Measurements from ENCODE around the gene CEBPA. TPM values are rescaled to one million over a fixed set of nuclear protein-coding genes. Genes with fewer than 3 reads are reported as not detected.

CEBPA gene
- 100 to 1,000 TPM in 4 of 6 experiments, 10 to 100 TPM in 2; 53.9 to 163 (median 119) TPM for total RNA-seq
- long read RNA-seq, transcript CEBPA-201 (1 exons, 2,631 nt) = major isoform, 10 of 10 reads
- long read RNA-seq, partial matches to known transcripts = 0 of 10 reads
- long read RNA-seq, other reads (novel, unspliced or antisense) = 0 of 10 reads

DNA sequence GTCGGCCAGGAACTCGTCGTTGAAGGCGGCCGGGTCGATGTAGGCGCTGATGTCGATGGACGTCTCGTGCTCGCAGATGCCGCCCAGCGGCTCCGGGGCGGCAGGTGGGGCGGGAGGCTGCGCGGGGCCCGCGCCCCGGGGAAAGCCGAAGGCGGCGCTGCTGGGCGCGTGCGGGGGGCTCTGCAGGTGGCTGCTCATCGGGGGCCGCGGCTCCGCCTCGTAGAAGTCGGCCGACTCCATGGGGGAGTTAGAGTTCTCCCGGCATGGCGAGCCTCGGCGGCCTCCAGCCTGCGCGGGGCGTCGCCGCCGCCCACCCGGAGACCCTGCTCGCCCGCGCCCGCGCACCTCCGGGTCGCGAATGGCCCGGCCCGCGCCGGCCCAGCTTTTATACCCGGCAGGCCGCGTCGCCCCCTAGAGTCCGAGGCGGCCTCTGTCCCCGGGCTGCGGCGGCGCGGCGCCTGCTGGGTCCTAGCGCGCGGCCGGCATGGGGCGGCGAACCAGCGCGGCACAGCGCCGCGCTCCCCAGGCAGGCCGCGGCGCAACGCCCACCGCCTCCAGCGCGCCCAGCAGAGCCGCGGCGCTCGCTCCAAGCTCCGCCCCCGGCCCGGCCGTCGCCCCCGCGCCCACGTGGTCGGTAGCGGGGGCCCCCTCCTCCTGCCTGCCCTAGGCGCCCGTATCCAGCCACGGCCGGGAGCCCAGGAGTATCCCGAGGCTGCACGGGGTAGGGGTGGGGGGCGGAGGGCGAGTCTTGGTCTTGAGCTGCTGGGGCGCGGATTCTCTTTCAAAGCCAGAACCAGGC, at the start of gene CEBPA:
CEBPA (minus strand) TSS at position 360 of the 799 bp plus-strand sequence; CDS start at position 240, 120 bp downstream.
- H3K4me1 ChIP-seq = peaks cover 0 to 53% (median 8%) of the 10 kb centered on the region in 4 donors

DNA sequence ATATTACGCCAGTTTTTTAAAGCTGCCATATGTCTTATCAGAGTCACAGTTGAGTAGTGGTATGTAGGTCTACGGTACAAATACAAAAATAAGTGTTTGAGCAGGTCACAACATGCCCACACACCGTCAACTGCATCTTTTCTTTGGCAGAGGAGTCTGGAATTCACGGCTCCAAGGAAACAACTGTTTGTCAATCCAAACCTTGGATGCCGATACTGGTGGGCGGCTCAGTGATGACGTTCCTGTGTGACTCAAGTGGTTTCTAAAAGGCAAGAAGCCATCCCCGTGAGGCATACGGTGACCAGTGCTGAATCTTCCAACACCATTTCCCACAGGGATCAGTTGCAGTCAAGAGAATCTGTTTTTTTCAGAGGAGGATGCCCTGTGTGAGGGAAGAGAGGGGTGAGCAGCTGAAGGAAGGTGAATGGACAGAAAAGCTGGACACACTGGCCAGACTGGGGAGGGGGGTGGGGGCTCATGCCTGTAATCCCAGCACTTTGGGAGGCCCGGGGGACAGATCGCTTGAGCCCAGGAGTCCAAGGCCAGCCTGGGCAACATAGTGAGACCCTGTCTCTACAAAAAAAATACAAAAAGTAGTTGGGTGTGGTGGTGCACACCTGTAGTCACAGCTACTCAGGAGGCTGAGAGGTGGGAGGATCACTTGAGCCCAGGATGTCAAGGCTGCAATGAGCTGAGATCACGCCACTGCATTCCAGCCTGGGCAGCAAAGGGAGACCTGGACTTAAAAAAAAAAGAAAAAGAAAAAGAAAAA, 48.4 kb upstream of the CEBPA start:
- H3K4me1 ChIP-seq = peaks cover 0 to 24% (median 12%) of the 10 kb centered on the region in 4 donors
- H3K27ac ChIP-seq = peak overlapping the region in 1 of 3 donors; percentile 79
- H3K4me3 ChIP-seq = no peak overlapping the region
- H3K36me3 ChIP-seq = no peaks in the 10 kb centered on the region
- ATAC-seq = peak in 1 of 4 donors; percentile 4
- H3K9me3 ChIP-seq = no peaks in the 10 kb centered on the region
- intact Hi-C loops (cut with DNase I) = no loop called here
- no peak for DNase-seq
- no peaks in the 10 kb centered on the region for H3K27me3 ChIP-seq
- no peak for TF ChIP-seq POLR2A (IDR thresholded peaks at IDR 0.05)
- TF ChIP-seq, protein P1, sequence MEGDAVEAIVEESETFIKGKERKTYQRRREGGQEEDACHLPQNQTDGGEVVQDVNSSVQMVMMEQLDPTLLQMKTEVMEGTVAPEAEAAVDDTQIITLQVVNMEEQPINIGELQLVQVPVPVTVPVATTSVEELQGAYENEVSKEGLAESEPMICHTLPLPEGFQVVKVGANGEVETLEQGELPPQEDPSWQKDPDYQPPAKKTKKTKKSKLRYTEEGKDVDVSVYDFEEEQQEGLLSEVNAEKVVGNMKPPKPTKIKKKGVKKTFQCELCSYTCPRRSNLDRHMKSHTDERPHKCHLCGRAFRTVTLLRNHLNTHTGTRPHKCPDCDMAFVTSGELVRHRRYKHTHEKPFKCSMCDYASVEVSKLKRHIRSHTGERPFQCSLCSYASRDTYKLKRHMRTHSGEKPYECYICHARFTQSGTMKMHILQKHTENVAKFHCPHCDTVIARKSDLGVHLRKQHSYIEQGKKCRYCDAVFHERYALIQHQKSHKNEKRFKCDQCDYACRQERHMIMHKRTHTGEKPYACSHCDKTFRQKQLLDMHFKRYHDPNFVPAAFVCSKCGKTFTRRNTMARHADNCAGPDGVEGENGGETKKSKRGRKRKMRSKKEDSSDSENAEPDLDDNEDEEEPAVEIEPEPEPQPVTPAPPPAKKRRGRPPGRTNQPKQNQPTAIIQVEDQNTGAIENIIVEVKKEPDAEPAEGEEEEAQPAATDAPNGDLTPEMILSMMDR (IDR thresholded peaks at IDR 0.05) = no peak
- 65% methylated on average over 6 of the region's 12 CpGs for WGBS (ENCODE audit: insufficient coverage, low coverage, low lambda C conversion rate, missing lambda C conversion rate)

More for the DNA sequence above, at the start of gene CEBPA:
- Histone ChIP-seq H3K4me3 (peak within 1 kb of the TSS; percentile 86 to 96 (median 93)), H3K9me3 (no peaks in the 10 kb centered on the region), H3K27me3 (no peaks in the 10 kb centered on the region), H3K27ac (peak within 1 kb of the TSS; percentile 94 to 99 (median 95)), H3K36me3 (no peaks in the 10 kb centered on the region)
- ATAC-seq = peak; percentile 55 to 77 (median 64)
- intact Hi-C loops (cut with DNase I) = loop anchor here (5.0 to 10.0 kb wide), 3 partner anchors 58 to 102 kb away; no protein-coding TSS in a partner anchor
- DNase-seq = peak; percentile 89 to 94 (median 93)
- TF ChIP-seq, protein P1 (IDR thresholded peaks at IDR 0.05) = peak; percentile 35 to 88 (median 52)
- peak; percentile 100 for TF ChIP-seq POLR2A (IDR thresholded peaks at IDR 0.05)
- WGBS (ENCODE audit: insufficient coverage, low coverage, low lambda C conversion rate, missing lambda C conversion rate) = no CpG with 5 or more reads among the region's 111 CpGs

DNA sequence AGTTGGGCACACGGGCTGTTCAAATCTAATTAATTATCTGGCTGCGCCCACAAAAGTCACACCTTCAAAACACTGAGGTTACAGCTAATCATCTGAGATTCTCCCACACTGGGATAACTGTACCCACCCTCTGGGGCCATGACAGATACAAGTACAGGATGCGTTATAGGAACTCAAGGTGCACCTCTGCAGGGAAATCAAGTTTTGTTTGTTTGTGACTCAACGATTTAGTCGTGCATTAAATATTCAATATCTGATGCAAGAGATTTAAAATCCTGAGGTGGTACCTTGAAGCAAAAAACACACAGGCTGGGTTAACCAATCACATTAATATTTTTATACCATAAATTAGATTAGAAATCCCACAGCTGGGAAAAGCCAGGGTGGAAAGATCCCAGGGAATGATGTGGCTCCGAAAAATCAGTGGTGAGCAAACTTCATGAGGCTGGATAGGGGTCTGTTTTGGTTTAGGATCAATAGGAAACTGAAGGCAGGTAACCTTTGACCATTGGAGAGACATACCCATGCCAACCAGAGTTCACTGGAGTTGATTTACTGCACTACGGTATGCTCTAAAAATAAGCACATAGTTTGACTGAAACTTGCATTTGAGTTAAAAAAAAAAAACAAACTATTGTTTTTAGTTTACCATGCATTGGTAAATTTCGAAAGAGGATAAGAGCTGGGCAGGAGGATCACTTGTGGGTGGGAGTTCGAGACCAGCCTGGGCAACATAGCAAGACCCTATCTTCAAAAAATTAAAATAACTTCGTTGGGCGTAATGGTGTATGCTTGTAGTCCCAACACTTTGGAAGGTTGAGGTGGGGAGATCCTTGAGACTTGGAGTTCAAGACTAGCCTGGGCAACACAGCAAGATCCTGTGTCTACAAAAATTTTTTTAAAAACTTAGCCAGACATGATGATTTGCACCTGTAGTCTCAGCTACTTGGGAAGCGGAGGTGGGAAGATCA, 47.3 kb upstream of the CEBPA start:
- WGBS (ENCODE audit: insufficient coverage, low coverage, low lambda C conversion rate, missing lambda C conversion rate) = 53% methylated on average over 12 of the region's 12 CpGs
- ATAC-seq (peak; percentile 87 to 88 (median 87)), DNase-seq (no peak)
- intact Hi-C loops (cut with DNase I) = no loop called here
- TF ChIP-seq, protein P1 (IDR thresholded peaks at IDR 0.05) = no peak
- no peak for TF ChIP-seq POLR2A (IDR thresholded peaks at IDR 0.05)
- Histone ChIP-seq H3K4me1 (peaks cover 0 to 24% (median 12%) of the 10 kb centered on the region in 4 donors), H3K27me3 (no peaks in the 10 kb centered on the region), H3K4me3 (no peak overlapping the region), H3K36me3 (no peaks in the 10 kb centered on the region), H3K27ac (peak overlapping the region; percentile 64 to 79 (median 69)), H3K9me3 (no peaks in the 10 kb centered on the region)
